ENCODE measurements around the gene PXYLP1.
"Not testable (repeated sequence)": the region's sequence is repeated elsewhere in the genome, so short reads cannot be mapped to it uniquely, and the experiment has no call there.

The PXYLP1 gene

DNA sequence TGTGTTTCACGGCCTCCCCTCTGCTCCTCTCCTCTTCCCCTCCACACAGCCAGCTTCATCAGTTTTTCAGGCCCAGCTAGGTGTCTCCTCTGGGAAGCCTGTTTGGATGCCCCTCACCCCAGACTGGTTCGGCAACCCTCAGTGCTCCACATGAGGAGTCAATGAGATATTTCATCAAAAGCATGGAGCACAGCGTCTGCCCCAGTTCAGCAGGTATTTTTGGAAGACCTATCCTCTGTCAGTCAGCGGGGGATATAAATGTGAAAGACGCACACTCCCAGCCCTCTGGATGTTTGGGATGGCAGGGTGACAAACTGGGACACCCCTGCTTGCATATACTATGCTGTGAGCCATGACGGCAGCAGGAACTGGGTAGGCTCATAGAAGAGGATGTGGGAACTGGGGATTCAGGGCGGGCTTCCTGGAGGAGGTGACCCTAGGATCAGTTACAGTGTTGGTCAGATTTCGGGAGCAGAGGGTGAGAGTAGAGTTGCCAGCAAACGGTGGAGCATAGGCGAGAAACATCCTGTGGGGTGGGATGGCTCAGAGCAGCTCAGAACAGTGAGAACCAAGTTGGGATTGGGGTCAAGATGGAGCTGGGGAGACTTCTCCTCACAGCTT, 42.9 kb downstream of the PXYLP1 start:
- no peak for DNase-seq

DNA sequence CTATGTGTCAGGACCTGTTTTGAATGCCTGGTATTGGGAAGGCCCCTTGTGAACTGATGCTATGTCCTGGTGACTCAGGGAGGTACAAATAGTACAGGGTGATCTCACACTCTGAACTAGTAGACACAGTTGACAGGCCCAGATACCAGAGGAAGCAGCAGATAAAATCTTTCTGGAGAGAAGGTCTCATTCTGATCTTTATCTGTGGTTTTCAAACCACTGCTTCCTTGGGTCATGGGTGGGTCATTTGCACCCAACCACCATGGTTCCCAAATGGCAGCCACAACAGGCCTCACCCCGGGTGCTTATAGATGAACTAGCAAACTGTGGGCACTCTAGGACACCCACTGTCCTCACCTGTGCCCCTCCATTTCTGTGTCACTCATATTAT, 43.4 kb downstream of the PXYLP1 start:
- DNase-seq, result no peak

DNA sequence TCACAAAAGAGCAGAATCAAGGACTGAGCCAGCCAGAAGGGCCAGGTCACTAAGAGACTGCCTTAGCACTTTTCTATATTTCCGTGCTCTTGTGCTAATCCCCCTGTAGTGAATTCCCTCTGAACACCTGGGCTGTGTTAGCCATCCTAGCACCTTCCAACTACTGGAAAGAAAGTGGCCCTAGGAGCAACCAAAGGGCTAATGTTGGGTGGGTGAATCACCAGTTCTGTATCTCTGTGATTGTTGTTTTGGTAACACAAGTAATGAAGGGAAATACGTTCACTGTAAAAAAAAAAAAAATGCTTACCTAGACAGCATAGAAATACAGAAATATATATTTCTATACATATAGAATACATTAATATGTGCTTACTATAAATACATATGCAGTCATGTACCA, 43.9 kb downstream of the PXYLP1 start:
- no peak for DNase-seq

DNA sequence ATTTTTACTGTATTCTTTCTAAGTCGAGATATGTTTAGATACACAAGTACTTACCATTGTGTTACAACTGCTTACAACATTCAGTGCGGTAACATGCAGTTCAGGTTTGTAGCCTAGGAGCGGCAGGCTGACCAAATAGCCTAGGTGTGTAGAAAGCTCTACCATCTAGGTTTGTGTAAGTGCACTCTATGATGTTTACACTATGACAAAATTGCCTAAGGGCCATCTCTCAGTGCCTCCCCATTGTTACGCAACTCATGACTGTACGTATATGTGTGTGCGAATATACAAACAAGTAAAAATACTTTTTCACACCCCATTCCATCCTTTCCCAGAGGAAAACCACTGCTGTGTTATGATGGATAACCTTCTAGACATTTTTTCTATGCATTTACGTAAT, 44.3 kb downstream of the PXYLP1 start:
- peak; percentile 6 for DNase-seq

DNA sequence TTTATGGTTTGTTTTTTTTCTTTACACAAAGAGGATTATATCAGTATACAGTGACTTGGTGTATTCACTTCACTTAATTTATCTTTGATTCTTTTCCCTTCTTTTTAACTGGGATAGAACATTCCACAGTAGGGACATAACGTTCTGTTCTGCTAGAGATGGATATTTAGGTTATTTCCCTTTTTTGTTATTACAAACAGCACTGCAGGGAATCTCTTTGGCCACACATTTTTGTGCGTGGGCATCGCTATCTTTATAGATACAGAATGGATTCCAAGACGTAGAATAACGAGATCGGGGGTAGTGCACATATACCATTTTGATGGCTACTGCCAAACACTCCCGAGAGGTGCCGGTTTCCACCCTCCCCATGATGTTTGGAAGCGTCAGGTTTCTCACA, 44.8 kb downstream of the PXYLP1 start:
- DNase-seq, result no peak

DNA sequence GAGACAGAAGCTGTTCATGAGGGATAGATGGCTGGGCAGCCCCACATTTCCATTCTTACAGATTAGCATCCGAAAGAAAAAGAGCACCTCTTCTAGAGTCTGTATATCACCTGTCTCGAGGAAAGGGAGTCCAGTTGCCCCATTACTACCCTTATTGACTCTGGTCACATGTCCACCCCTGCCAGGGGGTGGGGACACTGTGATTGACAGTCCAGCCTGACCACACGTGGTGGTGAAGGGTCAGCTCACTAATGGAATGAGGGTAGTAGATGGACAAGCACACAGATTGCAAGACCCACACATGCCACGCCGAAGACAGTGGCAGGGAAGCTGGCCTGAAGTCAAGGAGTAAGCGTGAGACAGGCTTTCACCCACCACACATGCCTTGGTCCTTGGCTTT, 45.8 kb downstream of the PXYLP1 start:
- no peak for DNase-seq

DNA sequence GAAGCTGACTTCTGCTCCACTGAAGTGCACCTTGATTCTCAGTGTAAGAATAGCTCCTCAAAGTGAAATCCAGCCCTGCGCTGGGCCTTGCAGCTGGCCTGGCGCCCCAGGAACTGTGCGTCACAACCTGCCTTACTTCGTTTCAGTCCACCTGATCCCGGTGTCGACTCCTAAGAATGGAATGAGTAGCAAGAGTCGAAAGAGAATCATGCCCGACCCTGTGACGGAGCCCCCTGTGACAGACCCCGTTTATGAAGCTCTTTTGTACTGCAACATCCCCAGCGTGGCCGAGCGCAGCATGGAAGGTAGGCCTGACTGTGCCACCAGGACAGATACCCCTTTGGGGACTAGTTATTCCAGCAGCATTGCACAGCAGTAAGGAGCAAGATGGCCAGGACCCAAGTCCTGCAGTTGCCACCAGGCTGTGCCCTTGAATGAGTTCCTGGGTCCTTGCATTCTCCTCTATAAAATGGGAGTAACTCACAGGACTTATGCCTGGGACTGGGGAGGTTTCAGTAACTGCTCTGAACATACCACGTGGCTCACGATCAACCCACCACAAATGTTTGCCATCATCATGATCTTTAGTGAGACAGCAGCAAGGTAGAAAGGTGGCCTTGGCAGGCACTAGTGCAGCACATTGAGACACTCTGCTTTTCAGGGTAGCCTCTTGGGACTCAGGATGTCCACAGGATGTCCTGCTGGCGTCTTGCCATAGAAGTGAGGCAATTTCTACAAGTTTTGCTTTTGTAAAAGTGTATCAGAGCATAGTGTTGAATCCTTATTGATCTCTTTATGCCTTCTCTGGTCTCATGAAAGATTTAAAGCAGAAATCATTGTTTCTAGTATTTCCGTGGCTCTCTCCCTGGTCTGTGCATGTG, 46.8 kb downstream of the PXYLP1 start:
- no peak for DNase-seq

DNA sequence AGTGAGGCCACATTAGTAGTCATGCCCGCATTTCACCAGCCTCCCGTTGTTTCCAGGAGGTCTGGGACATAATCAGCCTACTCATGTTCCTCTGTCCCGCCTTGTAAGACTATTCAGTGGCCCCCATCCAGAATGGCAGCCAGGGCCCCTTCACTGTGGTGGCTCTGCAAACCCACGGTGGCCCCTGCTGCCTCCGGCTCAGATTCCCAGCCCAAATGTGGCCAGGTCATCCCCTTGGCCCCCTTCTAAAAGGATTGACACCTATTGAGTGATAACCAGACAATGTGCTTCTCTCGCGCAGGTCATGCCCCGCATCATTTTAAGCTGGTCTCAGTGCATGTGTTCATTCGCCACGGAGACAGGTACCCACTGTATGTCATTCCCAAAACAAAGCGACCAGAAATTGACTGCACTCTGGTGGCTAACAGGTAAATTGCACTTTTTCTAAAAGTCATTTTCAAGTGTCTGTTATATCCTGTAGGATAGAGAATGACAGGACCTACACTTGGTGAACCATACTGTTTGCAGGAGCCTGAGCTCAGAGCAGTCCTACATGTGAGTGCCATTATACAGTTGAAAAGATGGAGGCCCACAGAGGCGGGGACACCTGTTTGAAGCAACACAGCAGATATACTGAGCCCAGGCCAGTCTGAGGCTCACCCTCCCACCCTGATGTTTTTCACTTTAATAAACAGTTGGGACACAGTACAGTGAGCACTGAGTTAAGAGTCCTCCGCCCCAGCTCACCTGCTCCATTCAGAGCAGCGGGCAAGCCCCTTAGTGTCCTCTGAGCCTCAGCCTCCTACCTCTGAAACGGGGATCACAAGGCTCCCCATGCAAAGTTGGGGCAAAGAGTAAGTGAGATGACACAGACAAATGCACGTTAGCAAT, 47.7 kb downstream of the PXYLP1 start:
- DNase-seq, result peak; percentile 13

DNA sequence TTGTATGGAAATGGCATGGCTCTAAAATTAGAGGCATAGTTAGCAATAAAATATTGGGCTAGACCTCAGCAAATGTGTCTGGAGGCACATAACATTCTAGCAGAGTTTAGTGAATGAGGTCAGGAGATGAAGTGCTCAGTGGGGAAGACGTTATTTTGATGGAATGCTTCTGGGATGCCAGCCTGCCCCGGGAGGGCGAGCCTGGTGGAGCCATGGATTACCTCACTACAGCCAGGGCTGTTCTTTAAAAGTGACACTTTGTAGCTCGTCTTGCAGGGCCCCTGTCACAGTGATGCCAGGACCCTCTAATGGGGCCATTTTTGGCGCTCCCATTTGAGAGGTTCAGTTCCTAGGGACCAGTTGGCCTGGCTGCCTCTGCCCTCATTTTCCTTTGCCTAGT, 48.5 kb downstream of the PXYLP1 start:
- no peak for DNase-seq

DNA sequence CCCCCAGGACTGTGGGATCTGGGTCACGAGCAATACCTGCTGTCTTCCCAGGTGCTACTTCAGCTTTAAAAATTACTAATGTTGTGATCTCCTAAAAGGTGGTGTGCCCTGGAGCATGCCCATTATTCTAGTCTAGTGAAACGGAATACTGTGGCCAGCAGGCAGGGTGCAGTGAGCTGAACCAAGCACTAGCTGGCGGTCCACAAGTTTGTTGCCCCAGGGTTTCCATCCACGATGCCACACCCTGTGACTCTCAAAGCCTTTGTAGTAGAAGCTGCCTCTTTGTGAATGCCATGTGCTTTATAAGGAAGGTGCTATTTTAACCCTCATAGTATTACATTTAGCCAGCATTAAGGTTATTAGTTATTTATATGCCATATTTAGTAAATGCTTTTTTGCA, 49.1 kb downstream of the PXYLP1 start:
- DNase-seq, result no peak

DNA sequence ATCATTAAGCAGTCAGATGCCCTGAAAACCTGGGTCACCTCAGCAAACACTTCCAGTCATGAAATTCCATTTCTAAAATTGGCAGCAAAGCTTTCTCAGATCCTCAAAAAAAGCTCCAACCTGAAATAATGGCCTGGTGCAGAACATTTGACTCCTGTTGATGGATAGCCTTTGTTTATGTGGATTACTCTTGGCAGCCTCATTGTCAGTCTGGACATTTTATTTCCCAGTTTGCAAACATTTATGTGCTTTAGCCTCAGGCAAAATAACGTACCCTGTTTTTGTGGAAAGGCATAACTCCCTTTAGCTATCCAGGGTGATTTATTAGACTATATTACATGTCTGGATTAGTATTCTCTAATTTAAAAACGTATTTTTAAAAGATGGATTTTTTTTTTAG, 53.9 kb downstream of the PXYLP1 start:
- no peak for DNase-seq

DNA sequence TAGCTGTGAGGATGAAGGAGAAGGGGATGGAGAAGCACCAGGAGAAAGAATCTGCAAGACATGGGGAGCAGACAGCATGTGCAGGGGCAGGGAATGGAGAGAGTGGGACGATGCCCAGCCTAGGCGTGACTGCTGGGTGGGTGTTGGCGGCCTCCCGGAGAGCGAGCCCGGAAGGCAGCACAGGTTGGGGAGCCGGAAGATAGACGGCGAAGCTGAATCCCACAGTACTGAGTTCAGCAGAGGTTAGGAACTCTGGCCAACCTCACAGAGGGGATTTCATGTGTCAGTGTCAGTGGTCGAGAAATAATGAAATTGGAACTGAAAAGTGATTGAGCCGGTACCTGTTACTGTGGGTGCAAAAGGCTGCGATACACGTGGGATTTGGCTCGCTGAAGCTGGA, 55.2 kb downstream of the PXYLP1 start:
- no peak for DNase-seq

DNA sequence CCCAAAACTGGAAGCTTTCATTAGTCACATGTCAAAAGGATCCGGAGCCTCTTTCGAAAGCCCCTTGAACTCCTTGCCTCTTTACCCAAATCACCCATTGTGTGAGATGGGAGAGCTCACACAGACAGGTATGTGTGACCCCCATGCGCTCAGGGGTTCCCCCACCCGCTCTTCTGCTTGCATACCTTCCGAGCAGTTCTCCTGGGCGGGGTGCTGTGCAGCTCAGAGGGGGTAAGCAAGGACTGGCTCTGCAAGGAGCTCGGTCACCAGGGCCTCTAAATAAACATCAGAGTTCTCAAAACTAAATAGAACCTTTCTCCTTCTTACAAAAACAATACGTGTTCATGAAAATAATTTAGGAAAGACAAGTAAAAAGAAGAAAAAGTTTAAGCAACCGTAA, 55.7 kb downstream of the PXYLP1 start:
- no peak for DNase-seq

DNA sequence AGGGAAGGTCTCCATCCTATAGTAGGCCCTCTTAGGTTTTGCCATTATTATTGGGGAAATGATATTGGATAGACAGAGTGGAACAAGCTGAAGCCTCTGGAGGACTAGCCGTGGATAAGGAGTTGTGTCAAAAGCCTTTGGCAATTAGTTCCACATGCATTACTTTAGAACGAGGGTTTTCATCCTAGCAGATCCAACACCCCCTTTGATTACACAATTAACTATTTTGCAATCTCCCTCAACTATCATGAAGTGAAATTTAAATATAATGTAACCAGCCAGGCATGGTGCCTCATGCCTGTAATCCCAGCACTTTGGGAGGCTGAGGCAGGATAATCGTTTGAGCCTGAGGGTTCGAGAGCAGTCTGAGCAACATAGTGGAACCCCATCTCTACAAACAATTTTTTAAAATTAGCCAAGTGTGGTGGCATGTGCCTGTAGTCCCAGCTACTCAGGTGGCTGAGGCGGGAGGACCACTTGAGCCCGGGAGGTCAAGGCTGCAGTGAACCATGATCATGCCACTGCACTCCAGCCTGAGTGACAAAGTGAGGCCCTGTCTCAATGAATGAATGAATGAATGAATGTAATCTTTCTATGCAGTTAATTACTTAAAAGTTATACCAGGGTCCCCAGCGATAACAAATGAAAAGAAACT, 56.8 kb downstream of the PXYLP1 start:
- DNase-seq, result no peak

DNA sequence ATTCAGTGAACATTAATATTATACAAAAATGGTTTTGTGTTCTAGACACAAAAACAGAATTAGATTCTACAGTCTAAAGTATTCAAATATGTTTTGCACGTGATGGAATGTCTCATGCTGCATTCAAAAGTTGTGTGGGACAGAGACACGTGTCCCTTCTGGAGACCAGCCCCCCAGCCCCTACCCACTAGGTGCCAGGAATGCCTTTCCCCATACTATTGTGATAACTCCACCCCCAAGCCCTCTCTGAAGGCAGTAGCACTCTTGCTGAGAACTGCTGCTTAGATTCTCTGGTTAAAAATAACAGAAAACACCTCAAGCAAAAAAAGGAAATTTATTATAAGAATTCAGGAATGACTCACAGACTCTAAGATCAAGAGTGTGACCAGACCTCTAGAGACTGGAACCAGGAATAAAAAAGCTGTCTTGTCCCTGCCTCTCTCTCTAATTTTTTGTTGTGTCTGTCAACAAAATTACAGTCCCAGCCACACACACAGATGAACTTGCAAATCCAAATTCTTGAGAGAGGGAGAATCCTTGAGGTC, 57.7 kb downstream of the PXYLP1 start:
- no peak for DNase-seq

DNA sequence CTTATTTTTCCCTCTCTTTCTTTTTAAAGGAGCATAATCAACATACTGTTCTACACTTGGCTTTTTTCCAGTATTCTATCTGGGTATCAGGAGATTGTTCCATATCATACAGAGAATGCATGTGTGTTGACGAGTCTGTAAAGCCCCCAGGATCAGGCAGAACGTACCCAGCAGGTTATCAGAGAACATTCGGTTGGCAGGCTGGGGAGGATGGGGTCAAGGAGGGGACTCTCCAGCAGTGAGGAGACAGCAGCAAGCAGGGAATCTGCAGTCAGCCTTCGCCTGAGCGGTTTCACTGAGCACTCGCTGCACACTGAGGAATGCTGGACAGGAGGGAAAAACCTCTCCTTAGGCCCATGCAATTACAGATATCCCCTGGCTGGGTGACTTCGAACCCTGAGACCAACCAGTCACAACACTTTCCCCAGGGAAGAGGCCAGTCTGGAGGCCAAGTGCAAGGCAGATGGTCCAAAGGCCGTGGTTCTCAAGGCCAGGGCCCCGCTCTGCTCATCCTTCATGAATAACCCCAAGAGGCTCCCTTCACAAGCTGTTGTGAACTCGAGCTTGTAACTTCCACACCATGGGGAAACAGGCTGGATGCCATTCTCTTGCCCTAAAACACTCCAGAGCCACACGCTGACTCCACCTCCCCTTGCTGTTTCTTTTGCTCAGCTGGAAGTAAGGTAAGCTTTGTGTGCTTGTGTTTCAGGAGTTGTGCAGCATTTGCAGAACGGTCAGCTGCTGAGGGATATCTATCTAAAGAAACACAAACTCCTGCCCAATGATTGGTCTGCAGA, 60.1 kb downstream of the PXYLP1 start:
- no peak for DNase-seq

DNA sequence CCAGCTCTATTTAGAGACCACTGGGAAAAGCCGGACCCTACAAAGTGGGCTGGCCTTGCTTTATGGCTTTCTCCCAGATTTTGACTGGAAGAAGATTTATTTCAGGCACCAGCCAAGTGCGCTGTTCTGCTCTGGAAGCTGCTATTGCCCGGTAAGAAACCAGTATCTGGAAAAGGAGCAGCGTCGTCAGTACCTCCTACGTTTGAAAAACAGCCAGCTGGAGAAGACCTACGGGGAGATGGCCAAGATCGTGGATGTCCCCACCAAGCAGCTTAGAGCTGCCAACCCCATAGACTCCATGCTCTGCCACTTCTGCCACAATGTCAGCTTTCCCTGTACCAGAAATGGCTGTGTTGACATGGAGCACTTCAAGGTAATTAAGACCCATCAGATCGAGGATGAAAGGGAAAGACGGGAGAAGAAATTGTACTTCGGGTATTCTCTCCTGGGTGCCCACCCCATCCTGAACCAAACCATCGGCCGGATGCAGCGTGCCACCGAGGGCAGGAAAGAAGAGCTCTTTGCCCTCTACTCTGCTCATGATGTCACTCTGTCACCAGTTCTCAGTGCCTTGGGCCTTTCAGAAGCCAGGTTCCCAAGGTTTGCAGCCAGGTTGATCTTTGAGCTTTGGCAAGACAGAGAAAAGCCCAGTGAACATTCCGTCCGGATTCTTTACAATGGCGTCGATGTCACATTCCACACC, 60.9 kb downstream of the PXYLP1 start:
- no peak for DNase-seq

DNA sequence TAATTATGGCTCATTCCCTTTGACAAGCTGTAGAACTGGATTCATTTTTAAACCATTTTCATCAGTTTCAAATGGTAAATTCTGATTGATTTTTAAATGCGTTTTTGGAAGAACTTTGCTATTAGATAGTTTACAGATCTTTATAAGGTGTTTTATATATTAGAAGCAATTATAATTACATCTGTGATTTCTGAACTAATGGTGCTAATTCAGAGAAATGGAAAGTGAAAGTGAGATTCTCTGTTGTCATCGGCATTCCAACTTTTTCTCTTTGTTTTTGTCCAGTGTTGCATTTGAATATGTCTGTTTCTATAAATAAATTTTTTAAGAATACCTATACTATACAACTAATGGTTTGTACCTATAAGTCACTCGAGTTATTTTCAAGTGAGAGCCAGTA, 62.7 kb downstream of the PXYLP1 start:
- DNase-seq, result no peak

DNA sequence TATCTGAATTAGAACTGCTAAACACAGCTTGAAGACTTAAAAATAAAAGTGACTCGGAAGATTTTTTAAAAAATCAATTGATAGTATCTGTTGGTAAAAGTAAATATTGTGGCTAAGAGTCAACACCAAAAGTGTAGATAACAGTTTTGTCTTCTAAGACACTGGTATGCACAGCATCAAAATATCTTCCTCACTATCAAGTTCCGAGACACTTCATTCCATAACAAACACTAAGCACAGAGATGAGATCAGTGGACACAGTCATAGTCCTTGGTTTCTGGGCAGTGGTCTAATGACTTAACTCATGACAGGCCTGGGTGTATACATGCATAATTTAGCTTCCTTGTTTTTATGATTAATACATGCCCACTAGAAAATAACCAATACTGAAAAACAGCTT, 63.2 kb downstream of the PXYLP1 start:
- DNase-seq, result no peak

DNA sequence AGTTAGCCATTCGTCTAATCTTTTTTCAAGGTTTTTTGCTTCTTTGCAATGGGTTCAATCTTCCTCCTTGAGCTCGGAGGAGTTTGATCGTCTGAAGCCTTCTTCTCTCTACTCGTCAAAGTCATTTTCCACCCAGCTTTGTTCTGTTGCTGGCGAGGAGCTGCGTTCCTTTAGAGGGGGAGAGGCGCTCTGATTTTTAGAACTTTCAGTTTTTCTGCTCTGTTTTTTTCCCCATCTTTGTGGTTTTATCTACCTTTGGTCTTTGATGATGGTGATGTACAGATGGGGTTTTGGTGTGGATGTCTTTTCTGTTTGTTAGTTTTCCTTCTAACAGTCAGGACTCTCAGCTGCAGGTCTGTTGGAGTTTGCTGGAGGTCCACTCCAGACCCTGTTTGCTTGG, 68.8 kb downstream of the PXYLP1 start:
- not testable (repeated sequence) for DNase-seq

Data from NCI-H774 (cell line).